Measurements from ENCODE around the gene POLR1A. TPM values are rescaled to one million over a fixed set of nuclear protein-coding genes. Genes with fewer than 3 reads are reported as not detected.
"Not testable (repeated sequence)": the region's sequence is repeated elsewhere in the genome, so short reads cannot be mapped to it uniquely, and the experiment has no call there.

Gene POLR1A
- total RNA-seq, 1 donor from 2014 or later: 32.6 TPM

- Mint-ChIP-seq H3K4me3 (ENCODE audit: unreplicated experiment) (no peak overlapping the region), H3K9me3 (ENCODE audit: low read depth) (peaks cover 1% of the 10 kb centered on the region), H3K27ac (ENCODE audit: unreplicated experiment) (no peak overlapping the region), H3K27me3 (ENCODE audit: low read depth) (no peaks in the 10 kb centered on the region), H3K36me3 (ENCODE audit: low read depth) (peaks cover under 1% of the 10 kb centered on the region), H3K4me1 (ENCODE audit: low read depth) (peaks cover 52% of the 10 kb centered on the region)
- no peak for TF ChIP-seq CTCF (IDR thresholded peaks at IDR 0.05)
- peak; percentile 75 for DNase-seq (ENCODE audit: low spot score)
These were observed 110.6 kb downstream of the POLR1A start for GRCh38 chr2:85994897-85995647.

- H3K4me1 Mint-ChIP-seq (ENCODE audit: low read depth): peaks cover 45% of the 10 kb centered on the region
- no peak for TF ChIP-seq CTCF (IDR thresholded peaks at IDR 0.05)
- no peaks in the 10 kb centered on the region for H3K36me3 Mint-ChIP-seq (ENCODE audit: low read depth)
- no peaks in the 10 kb centered on the region for H3K27me3 Mint-ChIP-seq (ENCODE audit: low read depth)
- DNase-seq (ENCODE audit: low spot score): peak; percentile 26
- H3K9me3 Mint-ChIP-seq (ENCODE audit: low read depth): no peaks in the 10 kb centered on the region
- peak overlapping the region; percentile 82 for H3K27ac Mint-ChIP-seq (ENCODE audit: unreplicated experiment)
- no peak overlapping the region for H3K4me3 Mint-ChIP-seq (ENCODE audit: unreplicated experiment)
These were observed 111.3 kb downstream of the POLR1A start for GRCh38 chr2:85994421-85994777.

GRCh38 chr2:85992611-85993010 lies 113.1 kb downstream of the POLR1A start:
- H3K9me3 Mint-ChIP-seq (ENCODE audit: low read depth): no peaks in the 10 kb centered on the region

GRCh38 chr2:85992053-85992452 lies 113.6 kb downstream of the POLR1A start:
- DNase-seq (ENCODE audit: low spot score); H3K27ac Mint-ChIP-seq (ENCODE audit: unreplicated experiment); H3K9me3 Mint-ChIP-seq (ENCODE audit: low read depth); H3K36me3 Mint-ChIP-seq (ENCODE audit: low read depth); H3K4me3 Mint-ChIP-seq (ENCODE audit: unreplicated experiment); H3K27me3 Mint-ChIP-seq (ENCODE audit: low read depth): not testable (repeated sequence)
- peaks cover 22% of the 10 kb centered on the region for H3K4me1 Mint-ChIP-seq (ENCODE audit: low read depth)

More at GRCh38 chr2:85992611-85993010, 113.1 kb downstream of the POLR1A start:
- no peak for TF ChIP-seq CTCF (IDR thresholded peaks at IDR 0.05)
- Mint-ChIP-seq H3K4me1 (ENCODE audit: low read depth) (peaks cover 27% of the 10 kb centered on the region), H3K27me3 (ENCODE audit: low read depth) (no peaks in the 10 kb centered on the region), H3K36me3 (ENCODE audit: low read depth) (no peaks in the 10 kb centered on the region), H3K27ac (ENCODE audit: unreplicated experiment) (no peak overlapping the region), H3K4me3 (ENCODE audit: unreplicated experiment) (no peak overlapping the region)
- no peak for DNase-seq (ENCODE audit: low spot score)

GRCh38 chr2:85990084-85990483 lies 115.6 kb downstream of the POLR1A start:
- Mint-ChIP-seq H3K4me1 (ENCODE audit: low read depth) (peaks cover 14% of the 10 kb centered on the region), H3K4me3 (ENCODE audit: unreplicated experiment) (no peak overlapping the region), H3K27ac (ENCODE audit: unreplicated experiment) (no peak overlapping the region), H3K9me3 (ENCODE audit: low read depth) (no peaks in the 10 kb centered on the region), H3K36me3 (ENCODE audit: low read depth) (no peaks in the 10 kb centered on the region), H3K27me3 (ENCODE audit: low read depth) (no peaks in the 10 kb centered on the region)
- no peak for TF ChIP-seq CTCF (IDR thresholded peaks at IDR 0.05)
- no peak for DNase-seq (ENCODE audit: low spot score)

Measured in chondrocyte (in vitro differentiated cells).